K562 (cell line): ENCODE measurements around the gene PID1.

Experiments
- CTCF ChIP-seq, 3 experiments: IDR thresholded peaks in 2 of 3; conservative IDR thresholded peaks in 1 of 3; 2 replicates each; pipeline ENCODE4 v1.5.1; 2011 to 2012; ENCODE audit warnings: low read length in 3 of 3, mild to moderate bottlenecking in 3 of 3, control low read depth in 2 of 3, improper control_type of control experiment in 1 of 3, inconsistent platforms in 1 of 3, low read depth in 1 of 3, mixed read lengths in 1 of 3, moderate library complexity in 1 of 3; ENCODE audit not compliant: insufficient read depth in 2 of 3
- HMGN3 ChIP-seq: IDR thresholded peaks from 2 replicates; pipeline ENCODE4 v1.6.1; 2011; ENCODE audit warnings: borderline replicate concordance, low read depth, mild to moderate bottlenecking, mixed read lengths, low read length; ENCODE audit not compliant: insufficient read length; ENCODE audit errors: extremely low read depth
- JUNB ChIP-seq: fragments of 450-650 bp; formaldehyde crosslinking; conservative IDR thresholded peaks from 2 replicates; pipeline ENCODE4 v1.4.0; 2020; ENCODE audit warnings: mild to moderate bottlenecking
- TAF1 ChIP-seq: IDR thresholded peaks from 2 replicates; pipeline ENCODE4 v1.6.1; 2011; ENCODE audit warnings: mild to moderate bottlenecking, low read length, moderate library complexity; ENCODE audit not compliant: insufficient read depth, control insufficient read depth, severe bottlenecking; ENCODE audit errors: extremely low read depth

GRCh38 chr2:229090225-229090624 lies 180.9 kb downstream of the PID1 start:
- TF ChIP-seq HMGN3 (no peak), CTCF (IDR thresholded peaks at IDR 0.05 in 2 of 3, conservative IDR thresholded peaks at IDR 0.05 in 1 of 3; ENCODE audit: insufficient read depth in 2 of 3, low read depth in 1 of 3, low read length in 3 of 3) (no peak), TAF1 (no peak), JUNB (CRISPR knock-in tag) (no peak)
